ENCODE results near the gene SERPINB6. TPM values are rescaled to one million over a fixed set of nuclear protein-coding genes. Genes with fewer than 3 reads are reported as not detected.
A peak's percentile ranks its signal among the peaks of the same experiment; 100 is the strongest.
"Not testable (repeated sequence)": the region's sequence is repeated elsewhere in the genome, so short reads cannot be mapped to it uniquely, and the experiment has no call there.

SERPINB6 gene
- total RNA-seq, 4 donors from 2014 or later: 84.9 to 266 (median 203) TPM

- Histone ChIP-seq H3K4me1 (no peaks in the 10 kb centered on the region), H3K27ac (no peak overlapping the region), H3K27me3 (no peaks in the 10 kb centered on the region), H3K9me3 (no peaks in the 10 kb centered on the region), H3K36me3 (no peaks in the 10 kb centered on the region), H3K4me3 (no peak overlapping the region)
- no peak for TF ChIP-seq POLR2A (IDR thresholded peaks at IDR 0.05)
- TF ChIP-seq CTCF (IDR thresholded peaks at IDR 0.05): no peak
- no peak for DNase-seq
- intact Hi-C loops (cut with DNase I; ENCODE audit: low total_unique reads): no loop called here
Observed at GRCh38 chr6:2945153-2945452, 26.3 kb downstream of the SERPINB6 start.

GRCh38 chr6:2944405-2945152, 26.8 kb downstream of the SERPINB6 start:
- no peak for DNase-seq
- H3K27me3 ChIP-seq: no peaks in the 10 kb centered on the region
- TF ChIP-seq CTCF (IDR thresholded peaks at IDR 0.05): no peak
- no peak for TF ChIP-seq POLR2A (IDR thresholded peaks at IDR 0.05)
- no peaks in the 10 kb centered on the region for H3K9me3 ChIP-seq
- no peak overlapping the region for H3K27ac ChIP-seq
- no peaks in the 10 kb centered on the region for H3K36me3 ChIP-seq
- intact Hi-C loops (cut with DNase I; ENCODE audit: low total_unique reads): no loop called here
- H3K4me1 ChIP-seq: no peaks in the 10 kb centered on the region
- no peak overlapping the region for H3K4me3 ChIP-seq

GRCh38 chr6:2943564-2943955, 27.8 kb downstream of the SERPINB6 start:
- DNase-seq: no peak
- TF ChIP-seq POLR2A (IDR thresholded peaks at IDR 0.05) (no peak), CTCF (IDR thresholded peaks at IDR 0.05) (no peak)
- H3K4me3 ChIP-seq: no peak overlapping the region
- H3K4me1 ChIP-seq: no peaks in the 10 kb centered on the region
- no peaks in the 10 kb centered on the region for H3K27me3 ChIP-seq
- H3K36me3 ChIP-seq: no peaks in the 10 kb centered on the region
- no peaks in the 10 kb centered on the region for H3K9me3 ChIP-seq
- intact Hi-C loops (cut with DNase I; ENCODE audit: low total_unique reads): no loop called here
- peak overlapping the region in 1 of 2 donors; percentile 24 for H3K27ac ChIP-seq

GRCh38 chr6:2942914-2943563, 28.3 kb downstream of the SERPINB6 start:
- no peaks in the 10 kb centered on the region for H3K9me3 ChIP-seq
- no peak for DNase-seq
- no peaks in the 10 kb centered on the region for H3K36me3 ChIP-seq
- intact Hi-C loops (cut with DNase I; ENCODE audit: low total_unique reads): no loop called here
- H3K27ac ChIP-seq: peak overlapping the region in 1 of 2 donors; percentile 24
- no peak overlapping the region for H3K4me3 ChIP-seq
- H3K4me1 ChIP-seq: no peaks in the 10 kb centered on the region
- TF ChIP-seq CTCF (IDR thresholded peaks at IDR 0.05) (no peak), POLR2A (IDR thresholded peaks at IDR 0.05) (no peak)
- no peaks in the 10 kb centered on the region for H3K27me3 ChIP-seq

GRCh38 chr6:2942116-2942515, 29.3 kb downstream of the SERPINB6 start:
- H3K4me3 ChIP-seq; H3K36me3 ChIP-seq; H3K4me1 ChIP-seq; intact Hi-C loops (cut with DNase I; ENCODE audit: low total_unique reads); H3K9me3 ChIP-seq; DNase-seq; H3K27me3 ChIP-seq; H3K27ac ChIP-seq: not testable (repeated sequence)

Measured in uterus (tissue), 4 donors.